WTC11 (cell line): Measurements from ENCODE around the gene C16orf74. TPM values are rescaled to one million over a fixed set of nuclear protein-coding genes. Genes with fewer than 3 reads are reported as not detected.

ENCODE experiments used
- ATAC-seq: fragments of 200-7000 bp; cut with Tn5 transposase; 2 replicates; pipeline ENCODE4 v1.10.0; 2021; ENCODE audit warnings: mild to moderate bottlenecking, moderate library complexity
- CTCF ChIA-PET: fragments of 300-600 bp; sonication (Branson Sonifier 250); formaldehyde crosslinking; loops from one replicate; lab custom pipeline; 2021; ENCODE audit warnings: antibody characterized with exemption; lab: Charles Lee
- POLR2A ChIA-PET: fragments of 350-600 bp; sonication (Branson Sonifier 250); formaldehyde crosslinking; loops from one replicate; lab custom pipeline; 2021; ENCODE audit warnings: antibody characterized with exemption; lab: Charles Lee
- DNase-seq: peaks from one replicate; pipeline ENCODE4 v3.0.0; 2021; ENCODE audit warnings: low spot score
- H3K27ac Mint-ChIP-seq: 2 replicates; pipeline ENCODE4 v1.8.0; 2021; ENCODE audit warnings: mixed read lengths
- H3K27me3 Mint-ChIP-seq: 2 replicates; pipeline ENCODE4 v1.8.0; 2021; ENCODE audit warnings: low read depth, mild to moderate bottlenecking, moderate library complexity, mixed read lengths
- H3K36me3 Mint-ChIP-seq: 2 replicates; pipeline ENCODE4 v1.8.0; 2021; ENCODE audit warnings: mixed read lengths
- H3K4me1 Mint-ChIP-seq: 2 replicates; pipeline ENCODE4 v1.8.0; 2022; ENCODE audit warnings: mixed read lengths
- H3K4me3 Mint-ChIP-seq: 2 replicates; pipeline ENCODE4 v1.8.0; 2021; ENCODE audit warnings: mild to moderate bottlenecking, moderate library complexity, mixed read lengths
- H3K9me3 Mint-ChIP-seq: 2 replicates; pipeline ENCODE4 v1.8.0; 2021; ENCODE audit warnings: mixed read lengths
- ATF1 ChIP-seq: sonication (generic); formaldehyde crosslinking; IDR thresholded peaks from 2 replicates; pipeline ENCODE4 v1.8.1; 2023; ENCODE audit warnings: mild to moderate bottlenecking, moderate library complexity, missing genetic modification reagents
- CREM ChIP-seq: sonication (generic); formaldehyde crosslinking; IDR thresholded peaks from 2 replicates; pipeline ENCODE4 v1.8.1; 2022; ENCODE audit warnings: mild to moderate bottlenecking, missing genetic modification reagents, moderate library complexity
- JAZF1 ChIP-seq: fragments of 250-450 bp; sonication (Bioruptor Pico); IDR thresholded peaks from 2 replicates; pipeline ENCODE4 v1.9.0; 2021; ENCODE audit warnings: moderate library complexity, mild to moderate bottlenecking, inconsistent platforms
- NFE2L1 ChIP-seq: sonication (generic); formaldehyde crosslinking; IDR thresholded peaks from 2 replicates; pipeline ENCODE4 v1.8.1; 2023; ENCODE audit warnings: missing genetic modification reagents
- PRRX2 ChIP-seq: fragments of 250-450 bp; sonication (Bioruptor Pico); IDR thresholded peaks from 2 replicates; pipeline ENCODE4 v1.8.0; 2021; ENCODE audit warnings: mild to moderate bottlenecking
- SMAD4 ChIP-seq: sonication (generic); formaldehyde crosslinking; IDR thresholded peaks from 2 replicates; pipeline ENCODE4 v1.8.0; 2022; ENCODE audit warnings: mild to moderate bottlenecking, missing genetic modification reagents
- SP1 ChIP-seq: sonication (generic); formaldehyde crosslinking; conservative IDR thresholded peaks from 2 replicates; pipeline ENCODE4 v1.8.1; 2022; ENCODE audit warnings: missing genetic modification reagents
- TP53 ChIP-seq: sonication (generic); formaldehyde crosslinking; IDR thresholded peaks from 2 replicates; pipeline ENCODE4 v1.8.1; 2023; ENCODE audit warnings: mild to moderate bottlenecking, missing genetic modification reagents
- ZBTB21 ChIP-seq: sonication (generic); formaldehyde crosslinking; IDR thresholded peaks from 2 replicates; pipeline ENCODE4 v1.8.1; 2023; ENCODE audit warnings: mild to moderate bottlenecking, missing genetic modification reagents, borderline replicate concordance
- ZNF317 ChIP-seq: sonication (generic); formaldehyde crosslinking; IDR thresholded peaks from 2 replicates; pipeline ENCODE4 v1.8.1; 2023; ENCODE audit warnings: low read depth, mild to moderate bottlenecking, moderate library complexity, missing genetic modification reagents, borderline replicate concordance
- ZNF396 ChIP-seq: fragments of 250-450 bp; sonication (Bioruptor Pico); IDR thresholded peaks from 2 replicates; pipeline ENCODE4 v1.8.0; 2021; ENCODE audit warnings: mild to moderate bottlenecking, moderate library complexity, borderline replicate concordance
- ZNF423 ChIP-seq: fragments of 250-450 bp; sonication (Bioruptor Pico); IDR thresholded peaks from 2 replicates; pipeline ENCODE4 v2.1.2; 2022; ENCODE audit warnings: mild to moderate bottlenecking, moderate library complexity
- total RNA-seq: library from RNA; stranded (reverse); gene quantifications from 3 replicates; pipeline ENCODE4 v1.2.3, GENCODE V29; 2021
- TF ChIP-seq, protein P1 (sequence below): fragments of 250-450 bp; sonication (Bioruptor Pico); IDR thresholded peaks from 2 replicates; pipeline ENCODE4 v1.9.0; 2021; ENCODE audit warnings: mild to moderate bottlenecking, borderline replicate concordance
- TF ChIP-seq, protein P2 (sequence below): sonication (generic); formaldehyde crosslinking; IDR thresholded peaks from 2 replicates; pipeline ENCODE4 v1.8.0; 2022; ENCODE audit warnings: mild to moderate bottlenecking, missing genetic modification reagents

Gene C16orf74
- total RNA-seq, 1 experiment from 2014 or later = 8.3 TPM

- Mint-ChIP-seq H3K4me3 (peak overlapping the region; percentile 56; the same call in 1 of the 2 replicates), H3K27ac (no peak overlapping the region), H3K4me1 (peaks cover 33% of the 10 kb centered on the region), H3K9me3 (no peaks in the 10 kb centered on the region), H3K27me3 (peaks cover 26% of the 10 kb centered on the region), H3K36me3 (no peaks in the 10 kb centered on the region)
- TF ChIP-seq ZBTB21 = no peak
- TF ChIP-seq ATF1 (CRISPR knock-in tag) = no peak
- TF ChIP-seq, protein P1, sequence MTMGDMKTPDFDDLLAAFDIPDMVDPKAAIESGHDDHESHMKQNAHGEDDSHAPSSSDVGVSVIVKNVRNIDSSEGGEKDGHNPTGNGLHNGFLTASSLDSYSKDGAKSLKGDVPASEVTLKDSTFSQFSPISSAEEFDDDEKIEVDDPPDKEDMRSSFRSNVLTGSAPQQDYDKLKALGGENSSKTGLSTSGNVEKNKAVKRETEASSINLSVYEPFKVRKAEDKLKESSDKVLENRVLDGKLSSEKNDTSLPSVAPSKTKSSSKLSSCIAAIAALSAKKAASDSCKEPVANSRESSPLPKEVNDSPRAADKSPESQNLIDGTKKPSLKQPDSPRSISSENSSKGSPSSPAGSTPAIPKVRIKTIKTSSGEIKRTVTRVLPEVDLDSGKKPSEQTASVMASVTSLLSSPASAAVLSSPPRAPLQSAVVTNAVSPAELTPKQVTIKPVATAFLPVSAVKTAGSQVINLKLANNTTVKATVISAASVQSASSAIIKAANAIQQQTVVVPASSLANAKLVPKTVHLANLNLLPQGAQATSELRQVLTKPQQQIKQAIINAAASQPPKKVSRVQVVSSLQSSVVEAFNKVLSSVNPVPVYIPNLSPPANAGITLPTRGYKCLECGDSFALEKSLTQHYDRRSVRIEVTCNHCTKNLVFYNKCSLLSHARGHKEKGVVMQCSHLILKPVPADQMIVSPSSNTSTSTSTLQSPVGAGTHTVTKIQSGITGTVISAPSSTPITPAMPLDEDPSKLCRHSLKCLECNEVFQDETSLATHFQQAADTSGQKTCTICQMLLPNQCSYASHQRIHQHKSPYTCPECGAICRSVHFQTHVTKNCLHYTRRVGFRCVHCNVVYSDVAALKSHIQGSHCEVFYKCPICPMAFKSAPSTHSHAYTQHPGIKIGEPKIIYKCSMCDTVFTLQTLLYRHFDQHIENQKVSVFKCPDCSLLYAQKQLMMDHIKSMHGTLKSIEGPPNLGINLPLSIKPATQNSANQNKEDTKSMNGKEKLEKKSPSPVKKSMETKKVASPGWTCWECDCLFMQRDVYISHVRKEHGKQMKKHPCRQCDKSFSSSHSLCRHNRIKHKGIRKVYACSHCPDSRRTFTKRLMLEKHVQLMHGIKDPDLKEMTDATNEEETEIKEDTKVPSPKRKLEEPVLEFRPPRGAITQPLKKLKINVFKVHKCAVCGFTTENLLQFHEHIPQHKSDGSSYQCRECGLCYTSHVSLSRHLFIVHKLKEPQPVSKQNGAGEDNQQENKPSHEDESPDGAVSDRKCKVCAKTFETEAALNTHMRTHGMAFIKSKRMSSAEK (CRISPR knock-in tag) = no peak
- no peak for TF ChIP-seq ZNF396 (CRISPR knock-in tag)
- TF ChIP-seq SMAD4 (CRISPR knock-in tag) = no peak
- no peak for TF ChIP-seq CREM
- TF ChIP-seq NFE2L1 (CRISPR knock-in tag) = no peak
- no peak for TF ChIP-seq ZNF317 (CRISPR knock-in tag)
- ATAC-seq (peak; percentile 41), DNase-seq (peak; percentile 59)
- POLR2A ChIA-PET = no interaction called here
- CTCF ChIA-PET = interaction anchor here (1.1 to 1.4 kb wide), 3 partner anchors 19 to 35 kb away, joined by 3 to 6 read pairs (median 4); no protein-coding TSS in a partner anchor
Measured at GRCh38 chr16:85752511-85753420, 1.9 kb upstream of the C16orf74 start.

DNA sequence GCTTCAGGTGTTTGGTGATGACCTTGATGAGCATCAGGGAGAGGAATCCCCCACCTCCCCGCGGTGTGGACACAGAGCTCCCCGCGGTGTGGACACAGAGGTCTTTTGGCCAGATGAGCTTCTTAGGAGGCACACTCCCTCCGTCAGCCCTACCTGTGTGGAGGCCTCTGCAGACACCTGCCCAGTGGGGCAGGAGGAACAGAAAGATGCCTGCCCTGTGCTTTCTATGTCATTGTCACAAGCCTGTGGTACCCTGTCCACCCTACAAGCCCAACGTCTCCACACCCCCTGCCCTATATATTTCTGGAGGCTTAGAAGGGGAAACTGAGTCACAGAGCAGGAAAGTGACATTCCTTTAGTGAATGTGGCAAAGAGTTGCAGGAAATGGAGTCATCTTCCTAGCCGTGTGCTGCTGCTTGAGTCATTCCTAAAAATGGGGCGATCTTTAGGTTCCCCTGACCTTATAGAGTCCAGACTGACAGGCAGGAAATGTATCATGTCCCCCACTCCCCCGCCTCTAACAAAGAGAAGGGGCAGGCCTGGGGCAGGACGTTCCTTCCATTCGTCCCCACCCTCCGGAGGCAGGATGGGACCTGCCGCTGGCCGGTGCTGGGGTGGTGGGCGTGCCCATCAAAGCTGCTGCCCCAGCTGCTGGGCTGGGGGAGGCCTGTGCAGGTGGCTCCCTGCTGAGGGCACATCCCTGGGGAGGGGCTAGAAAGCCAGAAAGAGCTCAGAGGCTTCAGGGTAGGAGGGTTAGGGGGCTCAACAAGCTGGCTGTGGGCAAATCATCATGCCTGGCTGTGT lies 1.0 kb upstream of the C16orf74 start:
- peak overlapping the region; percentile 56 for H3K4me3 Mint-ChIP-seq
- no peak overlapping the region for H3K27ac Mint-ChIP-seq
- H3K4me1 Mint-ChIP-seq = peaks cover 37% of the 10 kb centered on the region
- H3K36me3 Mint-ChIP-seq = no peaks in the 10 kb centered on the region
- ATAC-seq = peak; percentile 6; the same call in 1 of the 2 replicates
- H3K9me3 Mint-ChIP-seq = no peaks in the 10 kb centered on the region
- POLR2A ChIA-PET = no interaction called here
- CTCF ChIA-PET = interaction anchor here (1.0 to 1.4 kb wide), 4 partner anchors 8 to 34 kb away, joined by 3 to 6 read pairs (median 4); no protein-coding TSS in a partner anchor
- TF ChIP-seq ZNF423 (CRISPR knock-in tag) = peak; percentile 12; the same call in 1 of the 2 replicates
- no peak for TF ChIP-seq JAZF1 (CRISPR knock-in tag)
- no peak for DNase-seq
- peaks cover 26% of the 10 kb centered on the region for H3K27me3 Mint-ChIP-seq

GRCh38 chr16:85750146-85750826 lies 610 bp downstream of the C16orf74 start:
- no peaks in the 10 kb centered on the region for H3K9me3 Mint-ChIP-seq
- H3K4me3 Mint-ChIP-seq = peak overlapping the region; percentile 89
- TF ChIP-seq PRRX2 (CRISPR knock-in tag) (no peak), TP53 (CRISPR knock-in tag) (no peak), SP1 (CRISPR knock-in tag) (0 out of 2 replicates have a peak, but pooled peaks have one; percentile 5)
- TF ChIP-seq, protein P2, sequence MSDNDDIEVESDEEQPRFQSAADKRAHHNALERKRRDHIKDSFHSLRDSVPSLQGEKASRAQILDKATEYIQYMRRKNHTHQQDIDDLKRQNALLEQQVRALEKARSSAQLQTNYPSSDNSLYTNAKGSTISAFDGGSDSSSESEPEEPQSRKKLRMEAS = 0 out of 2 replicates have a peak, but pooled peaks have one; percentile 38
- DNase-seq = peak; percentile 63
- POLR2A ChIA-PET = no interaction called here
- peaks cover 49% of the 10 kb centered on the region for H3K4me1 Mint-ChIP-seq
- H3K36me3 Mint-ChIP-seq = no peaks in the 10 kb centered on the region
- CTCF ChIA-PET = interaction anchor here (1.0 kb wide), 1 partner anchor 334 kb away, joined by 3 read pairs; no protein-coding TSS in a partner anchor
- peaks cover 26% of the 10 kb centered on the region for H3K27me3 Mint-ChIP-seq
- peak; percentile 33 for ATAC-seq
- no peak overlapping the region for H3K27ac Mint-ChIP-seq
